ENCODE results near the gene GPR31. TPM values are rescaled to one million over a fixed set of nuclear protein-coding genes. Genes with fewer than 3 reads are reported as not detected.
"Not testable (repeated sequence)": the region's sequence is repeated elsewhere in the genome, so short reads cannot be mapped to it uniquely, and the experiment has no call there.

Gene GPR31, protein sequence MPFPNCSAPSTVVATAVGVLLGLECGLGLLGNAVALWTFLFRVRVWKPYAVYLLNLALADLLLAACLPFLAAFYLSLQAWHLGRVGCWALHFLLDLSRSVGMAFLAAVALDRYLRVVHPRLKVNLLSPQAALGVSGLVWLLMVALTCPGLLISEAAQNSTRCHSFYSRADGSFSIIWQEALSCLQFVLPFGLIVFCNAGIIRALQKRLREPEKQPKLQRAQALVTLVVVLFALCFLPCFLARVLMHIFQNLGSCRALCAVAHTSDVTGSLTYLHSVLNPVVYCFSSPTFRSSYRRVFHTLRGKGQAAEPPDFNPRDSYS
- total RNA-seq = not detected in 2 replicates

DNA sequence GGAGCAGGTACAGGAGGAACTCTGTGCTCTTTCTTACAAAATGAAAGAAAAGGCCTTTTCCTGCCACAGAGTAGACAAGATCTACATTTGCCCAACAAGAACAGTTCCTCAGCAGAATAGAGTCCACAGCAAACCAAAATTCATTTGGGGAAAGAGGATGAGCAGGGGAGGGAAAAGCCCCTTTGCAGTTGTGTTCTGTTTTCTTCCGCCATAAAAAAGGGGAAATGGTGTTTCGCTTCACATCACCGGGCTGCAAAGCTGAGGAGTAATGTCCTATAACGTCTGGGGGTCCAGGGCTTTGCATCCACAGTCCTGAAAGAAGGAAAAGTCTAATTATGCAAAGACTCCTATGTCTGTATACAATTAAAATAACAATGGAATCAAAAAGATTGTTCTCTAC is at the start of gene GPR31:
TSS of gene GPR31 (minus strand) at position 118 of the 400 bp plus-strand sequence. CDS start 149 bp downstream, outside the sequence.
- no peak for DNase-seq (ENCODE audit: extremely low read depth, low read depth, low spot score)

DNA sequence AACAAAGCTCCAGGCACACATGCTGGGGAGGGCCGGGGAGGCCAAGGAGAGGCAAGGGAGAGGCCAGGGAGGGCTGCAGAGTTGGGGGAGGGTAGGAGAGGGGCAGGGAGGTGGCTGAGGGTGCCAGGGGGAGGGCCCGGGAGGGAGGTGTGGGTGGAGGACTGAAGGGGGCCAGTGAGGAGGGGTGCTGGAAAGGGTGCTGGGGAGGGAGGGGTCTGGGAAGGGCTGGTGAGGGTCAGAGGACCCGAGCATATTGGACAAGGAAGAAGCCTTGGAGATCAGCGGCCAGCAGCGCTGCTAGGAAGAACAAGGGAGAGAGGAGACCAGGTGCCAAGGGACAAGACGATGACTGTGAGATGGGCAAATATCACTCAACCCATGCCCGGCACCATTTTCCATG is 49.7 kb upstream of the GPR31 start:
- DNase-seq (ENCODE audit: extremely low read depth, low read depth, low spot score) = no peak

DNA sequence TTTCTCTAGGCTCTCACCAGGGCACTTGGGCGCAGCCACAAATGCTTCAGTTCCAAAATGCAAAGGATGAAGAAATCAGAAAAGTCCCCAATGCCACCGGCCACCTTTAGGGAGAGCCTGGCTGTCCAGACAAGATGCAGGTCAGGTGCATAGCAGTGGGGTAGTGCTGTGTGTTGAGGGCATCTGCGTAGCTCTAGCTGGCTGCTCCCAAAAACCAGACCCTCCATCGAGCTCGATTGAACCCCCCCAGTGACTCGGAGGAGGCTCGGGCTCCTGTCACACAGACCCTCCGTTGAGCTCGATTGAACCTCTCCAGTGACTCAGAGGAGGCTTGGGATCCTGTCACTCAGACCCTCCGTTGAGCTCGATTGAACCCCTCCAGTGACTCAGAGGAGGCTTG is 47.5 kb upstream of the GPR31 start:
- not testable (repeated sequence) for DNase-seq (ENCODE audit: extremely low read depth, low read depth, low spot score)

DNA sequence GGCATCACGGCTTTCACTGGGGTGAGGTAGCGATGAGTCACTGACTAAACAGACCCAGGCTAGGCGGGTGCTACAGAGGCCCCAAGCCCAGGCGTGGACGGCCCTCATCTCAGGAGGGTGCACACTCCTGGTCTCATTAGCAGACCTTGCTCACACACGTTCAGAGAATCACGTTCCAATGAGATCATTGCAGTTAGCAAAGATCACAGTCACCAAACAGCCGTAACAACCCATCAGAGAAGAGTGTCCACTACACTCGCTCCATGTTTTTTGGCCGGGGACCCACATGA is 46.2 kb upstream of the GPR31 start:
- DNase-seq (ENCODE audit: extremely low read depth, low read depth, low spot score) = not testable (repeated sequence)

DNA sequence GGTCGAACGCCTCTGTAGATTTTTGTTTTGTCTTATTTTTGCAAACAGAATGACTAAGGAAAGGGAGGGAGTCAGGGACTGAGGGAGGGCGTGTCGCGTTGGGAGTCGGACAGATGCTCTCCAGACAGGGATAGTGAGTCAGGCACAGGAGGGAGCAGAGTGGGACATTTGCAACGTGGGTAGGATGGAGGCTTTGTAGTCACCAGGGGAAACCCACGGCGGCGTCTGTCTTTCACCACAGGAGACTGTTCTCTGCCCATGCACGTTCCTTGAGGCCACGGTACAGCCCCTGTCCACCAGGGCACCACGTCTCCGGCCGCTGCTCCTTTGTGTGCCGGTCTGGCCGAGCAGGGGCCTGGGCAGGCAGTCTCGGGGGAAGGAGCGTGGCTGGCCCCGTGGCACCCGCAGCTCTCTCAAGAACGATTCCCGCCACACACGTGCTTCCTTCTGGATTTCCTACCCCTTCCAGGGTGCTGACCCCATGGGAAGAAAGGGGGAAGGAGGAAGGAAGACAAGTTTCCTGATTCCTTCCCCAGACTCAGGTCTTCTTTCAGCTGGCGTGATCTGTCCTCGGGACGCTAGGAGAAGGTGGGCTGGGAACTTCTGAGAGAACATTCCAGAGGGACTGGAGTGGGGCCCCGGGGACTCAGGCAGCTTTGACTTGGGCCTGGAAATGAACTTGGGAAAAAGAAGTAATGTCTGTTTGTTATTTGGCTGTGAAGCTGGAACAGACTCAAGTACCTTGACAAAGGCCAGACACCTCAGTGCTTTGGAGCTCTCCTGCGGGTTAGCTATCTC is 45.7 kb upstream of the GPR31 start:
- not testable (repeated sequence) for DNase-seq (ENCODE audit: extremely low read depth, low read depth, low spot score)

DNA sequence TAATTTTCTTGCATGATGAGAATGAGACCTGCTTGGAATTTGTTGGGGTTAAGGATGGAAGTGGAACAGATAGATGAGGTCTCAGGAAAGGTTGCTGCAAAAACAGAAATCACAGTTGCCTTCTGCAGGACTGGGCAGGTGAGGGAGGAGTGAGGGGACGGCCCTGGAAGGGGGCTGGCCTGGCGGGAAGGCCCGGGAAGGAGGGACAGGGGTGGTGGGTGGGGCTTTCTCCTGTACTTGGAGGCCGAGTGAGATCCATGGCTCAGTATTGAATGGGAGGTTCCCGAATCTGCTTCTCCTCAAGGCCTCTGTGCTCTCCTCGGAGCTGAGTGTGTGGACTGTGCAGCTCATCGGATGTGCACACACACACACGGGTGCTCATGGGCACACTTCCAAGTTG is 44.8 kb upstream of the GPR31 start:
- not testable (repeated sequence) for DNase-seq (ENCODE audit: extremely low read depth, low read depth, low spot score)

DNA sequence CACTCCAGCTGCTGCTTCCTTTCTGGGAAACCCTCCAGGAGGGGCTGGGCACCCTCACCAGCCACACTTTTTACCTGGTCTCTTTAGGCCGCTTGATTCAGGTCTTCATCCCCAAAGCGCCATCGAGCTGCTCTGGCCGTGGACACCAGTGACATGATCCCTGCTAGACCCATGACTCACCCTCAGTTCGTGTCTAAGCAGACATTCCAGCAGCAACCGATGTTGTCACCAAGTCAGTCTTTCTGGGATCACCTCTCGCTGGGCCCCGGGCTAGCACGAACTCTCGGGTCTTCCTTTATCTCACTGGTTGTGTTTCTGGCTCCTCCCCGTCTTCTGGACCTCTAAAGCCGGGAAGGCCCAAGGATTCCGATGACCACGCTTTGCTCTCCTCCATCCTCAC is 43.0 kb upstream of the GPR31 start:
- DNase-seq (ENCODE audit: extremely low read depth, low read depth, low spot score) = no peak

DNA sequence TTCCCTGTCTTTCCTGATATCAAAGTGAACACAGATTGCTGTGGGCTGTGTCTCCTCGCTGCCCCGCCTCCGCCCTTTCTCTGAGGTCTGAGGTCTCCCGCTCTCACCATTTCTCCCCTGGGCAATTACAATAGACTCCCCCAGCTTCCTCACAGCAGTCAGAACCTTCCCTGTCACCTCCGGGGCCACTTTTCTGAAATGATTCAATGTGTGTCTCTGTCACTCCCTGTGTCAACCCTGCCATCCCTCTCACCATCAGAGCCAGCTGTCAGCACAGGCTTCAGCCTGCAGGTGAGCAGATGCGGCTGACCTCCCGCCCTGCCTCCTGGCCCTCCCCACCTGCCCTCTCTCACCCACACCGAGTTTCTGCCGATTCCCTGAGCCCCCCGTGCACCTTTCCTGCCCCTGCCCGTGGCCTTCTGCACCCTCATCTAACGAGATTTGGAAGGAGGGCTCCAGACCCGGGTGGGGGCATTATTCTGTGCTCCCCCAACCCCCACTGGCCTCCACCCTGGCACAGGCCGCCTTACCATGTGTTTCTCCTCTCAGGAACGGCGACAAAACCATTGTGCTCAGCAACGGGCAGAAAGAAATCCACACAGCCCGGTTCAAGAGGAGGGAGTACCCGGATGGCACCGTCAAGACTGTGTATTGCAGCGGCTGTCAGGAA is 38.3 kb upstream of the GPR31 start:
- DNase-seq (ENCODE audit: extremely low read depth, low read depth, low spot score) = not testable (repeated sequence)

DNA sequence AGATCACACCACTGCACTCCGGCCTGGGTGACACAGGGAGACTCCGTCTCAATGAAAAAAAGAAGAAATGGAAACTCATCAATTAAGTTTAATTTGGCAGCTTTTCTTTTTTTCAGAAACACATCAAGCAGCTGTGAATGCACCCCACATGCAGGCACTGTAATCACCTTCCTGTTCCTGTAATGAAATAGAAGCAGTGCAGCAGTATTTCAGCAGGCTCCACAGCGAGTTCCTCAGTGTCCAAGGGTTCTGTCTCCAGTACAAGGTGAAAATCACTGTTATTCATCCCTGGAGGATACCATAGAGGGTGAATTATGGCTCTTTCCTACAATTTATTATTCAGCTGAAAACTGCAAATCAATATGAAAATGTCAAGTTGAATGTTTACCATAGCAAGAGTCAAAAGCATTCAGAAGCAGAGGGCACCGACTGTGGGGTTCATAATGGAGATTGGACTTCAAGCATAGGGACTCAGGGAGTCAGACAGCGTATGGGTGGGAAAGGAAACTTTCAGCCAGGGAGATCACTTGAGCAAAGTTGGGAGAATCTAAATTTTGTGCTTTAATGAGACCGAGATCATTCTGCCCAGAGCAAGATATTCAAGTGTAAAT is 35.8 kb upstream of the GPR31 start:
- not testable (repeated sequence) for DNase-seq (ENCODE audit: extremely low read depth, low read depth, low spot score)

DNA sequence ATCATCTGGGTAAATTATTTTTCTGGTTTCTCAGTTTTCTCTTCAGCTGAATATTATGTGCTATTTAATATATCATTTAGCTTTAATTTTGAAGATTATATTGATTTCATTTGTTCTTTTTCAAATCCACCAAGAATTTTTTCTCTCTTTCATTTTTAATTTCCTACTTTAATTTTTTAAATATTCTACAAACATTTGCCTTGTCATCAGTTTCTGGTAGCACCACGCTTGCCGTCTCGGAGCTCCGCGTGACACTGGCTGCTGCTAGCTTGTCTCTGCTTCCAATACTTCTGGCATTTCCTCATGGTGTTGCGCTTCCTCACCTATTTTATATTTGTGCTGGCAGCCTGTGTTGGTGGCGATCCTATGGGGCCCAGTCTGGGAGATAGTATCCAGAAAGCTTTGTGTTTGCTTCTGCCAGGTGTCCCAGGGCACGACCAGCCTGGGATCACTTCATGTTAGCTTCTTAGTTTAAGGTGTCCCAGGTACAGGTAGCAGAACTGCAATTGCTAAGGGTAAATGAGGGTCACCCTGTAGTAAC is 33.3 kb upstream of the GPR31 start:
- not testable (repeated sequence) for DNase-seq (ENCODE audit: extremely low read depth, low read depth, low spot score)

DNA sequence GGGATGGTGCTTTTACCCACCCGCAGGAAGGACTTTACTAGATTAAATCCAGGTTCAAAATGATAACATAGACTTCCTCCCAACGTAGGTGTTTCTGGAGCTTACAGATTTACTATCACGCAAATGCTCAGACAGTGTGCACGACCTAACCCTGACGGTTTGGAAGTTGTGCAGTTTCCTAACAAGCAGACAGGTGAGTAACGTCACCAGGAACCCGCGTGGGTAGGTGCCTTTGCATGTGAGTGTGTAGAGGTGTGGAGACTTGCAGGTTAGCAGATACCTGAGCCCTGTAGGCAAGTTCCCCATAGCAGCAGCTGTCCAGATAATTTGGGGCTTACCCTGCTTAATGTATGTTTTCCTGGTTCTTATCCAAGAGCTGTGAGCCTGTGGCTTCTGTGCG is 29.5 kb upstream of the GPR31 start:
- DNase-seq (ENCODE audit: extremely low read depth, low read depth, low spot score) = not testable (repeated sequence)

DNA sequence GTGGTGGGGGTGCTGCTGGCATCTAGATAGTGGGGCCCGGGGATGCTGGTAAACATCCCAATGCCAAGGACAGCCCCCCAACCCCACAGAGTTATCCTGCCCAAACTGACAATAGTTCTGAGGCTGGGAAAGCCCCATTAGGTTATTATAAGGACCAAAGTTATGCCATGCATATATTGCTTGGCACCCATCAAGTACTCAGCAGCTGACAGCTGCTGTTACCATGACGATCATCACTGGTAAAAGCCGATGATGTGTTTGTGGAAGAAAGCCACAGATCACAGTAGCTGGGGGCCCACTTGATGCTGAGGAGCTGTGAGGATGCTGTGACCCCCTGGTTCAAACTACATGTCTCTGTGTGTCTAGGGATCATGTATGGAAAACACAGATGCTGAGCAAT is 27.3 kb upstream of the GPR31 start:
- DNase-seq (ENCODE audit: extremely low read depth, low read depth, low spot score) = not testable (repeated sequence)

DNA sequence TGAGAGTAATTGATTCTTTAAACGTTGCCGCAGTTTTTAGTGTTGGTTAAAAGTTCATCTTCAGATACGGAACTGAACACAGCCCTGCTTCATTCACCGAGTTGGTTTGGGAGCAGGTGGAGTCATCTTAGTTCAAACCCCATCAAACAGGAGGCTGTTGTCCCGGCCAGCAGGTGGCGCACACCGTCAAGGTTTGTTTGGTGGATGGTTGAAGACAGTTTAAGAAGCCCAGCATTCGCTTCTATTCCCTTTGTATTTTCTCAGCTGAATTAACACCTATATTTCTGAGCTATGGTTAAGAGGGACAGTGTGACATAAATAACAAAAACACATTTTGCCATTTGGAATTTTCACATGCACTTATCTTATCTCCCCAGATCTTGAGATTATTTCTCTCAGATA is 25.1 kb upstream of the GPR31 start:
- not testable (repeated sequence) for DNase-seq (ENCODE audit: extremely low read depth, low read depth, low spot score)

DNA sequence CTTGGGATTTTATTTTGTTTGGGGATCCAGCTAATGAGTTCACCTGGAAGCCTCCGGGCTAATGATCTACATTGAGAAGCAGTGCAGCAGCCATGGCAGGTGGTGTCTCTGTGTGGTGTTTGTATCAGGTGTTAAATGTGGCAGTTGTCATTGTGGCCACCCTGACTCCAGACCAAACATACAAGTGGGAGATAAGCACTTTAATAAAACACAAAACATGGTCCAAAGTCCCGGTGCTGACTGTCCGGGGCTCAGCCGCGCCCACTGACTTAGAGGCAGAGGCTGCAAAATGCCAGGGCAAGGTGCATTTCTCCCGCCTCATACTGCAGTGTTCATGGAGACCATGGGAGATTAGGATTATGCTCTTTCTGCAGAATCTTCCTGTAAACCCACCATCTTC is 23.6 kb upstream of the GPR31 start:
- DNase-seq (ENCODE audit: extremely low read depth, low read depth, low spot score) = not testable (repeated sequence)

DNA sequence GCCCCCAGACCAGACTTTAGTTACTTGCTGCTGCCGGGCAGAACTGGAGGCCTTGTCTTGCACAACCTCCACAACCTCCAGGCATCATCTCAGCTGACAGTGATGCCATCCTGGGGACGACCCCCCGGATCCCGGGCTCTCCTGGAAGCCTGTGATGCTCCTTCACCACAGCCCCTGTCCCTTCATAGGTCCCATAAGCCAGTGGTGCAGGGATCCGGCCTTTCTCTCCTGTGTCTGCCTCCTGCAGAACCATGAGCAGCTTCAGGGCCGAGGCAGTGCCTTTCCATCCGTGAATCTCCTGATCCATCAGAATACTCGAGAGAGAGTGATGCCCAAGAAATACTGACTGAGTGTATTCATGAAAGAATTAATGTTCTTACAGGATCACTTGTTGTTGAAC is 22.3 kb upstream of the GPR31 start:
- DNase-seq (ENCODE audit: extremely low read depth, low read depth, low spot score) = not testable (repeated sequence)

DNA sequence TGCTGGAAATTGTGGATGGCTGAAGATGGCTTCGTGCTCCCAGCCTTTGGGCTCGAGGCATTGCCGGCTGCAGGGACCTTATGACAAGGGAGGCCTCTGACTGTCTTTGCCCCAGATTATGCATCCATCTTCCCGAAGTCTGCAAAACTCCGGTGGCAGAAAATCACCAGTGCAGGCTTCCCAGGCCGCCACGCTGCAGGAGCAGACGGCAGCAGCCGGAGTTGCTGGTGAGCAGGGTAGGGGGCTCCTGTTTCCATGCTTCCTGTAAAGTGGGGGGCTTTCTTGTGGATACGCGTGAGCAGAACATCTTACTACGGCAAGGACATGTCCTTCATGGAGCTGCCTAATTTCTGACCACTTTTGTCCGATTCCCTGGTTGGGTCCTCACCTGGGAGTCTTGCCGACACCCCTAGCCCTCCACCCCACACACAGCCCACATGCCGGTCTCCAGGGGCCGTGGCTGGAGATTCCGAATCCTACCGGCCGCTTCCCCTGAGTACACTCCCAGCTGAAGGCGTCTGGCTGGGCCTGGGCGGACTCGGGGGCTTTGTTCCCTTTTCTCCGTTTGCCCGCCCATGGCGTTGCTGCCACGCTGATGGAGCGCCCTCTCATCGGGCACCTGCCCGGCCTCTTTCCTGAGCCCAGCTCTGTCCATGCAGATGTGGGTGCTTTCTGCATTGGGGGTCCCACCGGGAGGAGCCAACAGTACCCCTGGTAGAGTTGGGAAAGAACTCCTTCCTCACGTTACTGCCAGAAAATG is 21.3 kb upstream of the GPR31 start:
- DNase-seq (ENCODE audit: extremely low read depth, low read depth, low spot score) = not testable (repeated sequence)

DNA sequence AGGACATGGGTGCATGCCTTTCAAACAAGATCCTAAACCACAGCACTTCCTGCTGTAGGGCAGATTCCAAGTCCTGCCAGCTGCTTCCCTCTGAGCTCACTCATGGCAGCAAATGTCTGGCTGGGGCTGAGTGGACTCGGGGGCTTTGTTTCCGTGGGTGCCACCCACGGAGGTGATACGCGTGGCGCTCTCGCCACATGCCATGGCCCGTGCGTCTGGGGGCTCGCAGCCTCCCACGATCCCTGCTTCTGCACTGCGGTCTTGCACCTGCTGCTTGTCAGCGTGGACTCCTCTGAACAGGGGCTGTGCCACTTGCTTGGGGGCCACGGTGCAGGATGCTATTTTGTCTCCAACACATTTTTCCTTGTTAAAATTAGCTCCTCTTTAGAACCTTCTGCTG is 19.5 kb upstream of the GPR31 start:
- DNase-seq (ENCODE audit: extremely low read depth, low read depth, low spot score) = not testable (repeated sequence)

DNA sequence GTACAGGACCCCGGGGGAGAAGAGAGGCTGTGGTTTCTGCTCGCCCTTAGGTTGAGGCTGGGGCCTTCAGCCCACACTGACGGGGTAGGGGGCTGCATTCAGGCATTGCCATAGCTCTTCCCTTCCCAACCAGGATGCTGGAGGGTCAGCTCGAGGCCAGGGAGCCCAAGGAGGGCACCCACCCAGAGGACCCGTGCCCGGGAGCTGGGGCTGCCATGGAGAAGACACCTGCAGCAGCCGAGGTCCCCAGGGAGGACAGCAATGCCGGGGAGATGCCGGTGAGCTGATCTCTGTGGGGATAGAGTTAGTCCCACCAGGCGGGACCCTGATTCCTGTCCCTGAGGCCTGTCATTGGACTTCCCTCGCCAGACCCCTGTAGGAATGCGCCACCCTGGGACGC is 14.2 kb upstream of the GPR31 start:
- not testable (repeated sequence) for DNase-seq (ENCODE audit: extremely low read depth, low read depth, low spot score)

DNA sequence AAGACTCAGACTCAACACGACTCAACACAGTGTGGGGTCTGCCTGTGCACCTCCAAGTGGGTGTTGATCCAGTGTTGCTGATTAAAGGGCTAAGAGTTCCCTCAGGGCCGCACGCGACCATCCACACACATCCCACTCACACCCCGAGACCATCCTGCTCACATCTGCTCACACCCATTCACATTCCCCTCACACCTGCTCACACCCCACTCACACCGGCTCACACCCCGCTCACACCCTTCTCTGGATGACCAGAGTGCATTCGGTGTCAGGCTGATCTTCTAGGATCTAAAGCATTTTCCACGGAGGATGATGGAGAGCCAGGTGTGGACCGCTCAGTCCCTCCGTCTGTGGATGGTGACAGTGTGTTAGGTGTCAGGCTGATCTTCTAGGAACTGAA is 13.5 kb upstream of the GPR31 start:
- DNase-seq (ENCODE audit: extremely low read depth, low read depth, low spot score) = not testable (repeated sequence)

DNA sequence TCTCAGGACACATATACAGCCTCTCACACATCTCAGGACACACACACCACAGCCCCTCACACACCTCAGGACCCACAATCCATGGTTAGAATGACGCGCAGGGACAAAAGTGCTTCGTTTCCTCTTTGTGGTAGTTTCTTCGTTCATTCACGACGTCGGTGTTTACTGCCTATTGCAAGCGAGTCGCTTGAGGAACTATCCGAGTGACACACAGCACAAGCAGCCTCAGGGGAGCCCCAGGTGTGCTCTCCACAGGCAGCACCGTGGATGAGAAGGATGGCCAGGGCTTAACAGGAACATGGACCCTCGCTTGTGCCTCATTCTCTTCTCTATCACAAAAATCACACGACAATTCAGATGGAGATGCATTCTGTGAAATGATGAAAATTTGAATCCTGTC is 12.1 kb upstream of the GPR31 start:
- not testable (repeated sequence) for DNase-seq (ENCODE audit: extremely low read depth, low read depth, low spot score)

Data from glomerular endothelial cell (primary cell).